Measurements from ENCODE around the gene LPGAT1. TPM values are rescaled to one million over a fixed set of nuclear protein-coding genes. Genes with fewer than 3 reads are reported as not detected.
A peak's percentile ranks its signal among the peaks of the same experiment; 100 is the strongest.

Gene LPGAT1
- total RNA-seq, 1 donor = 36.2 TPM

DNA sequence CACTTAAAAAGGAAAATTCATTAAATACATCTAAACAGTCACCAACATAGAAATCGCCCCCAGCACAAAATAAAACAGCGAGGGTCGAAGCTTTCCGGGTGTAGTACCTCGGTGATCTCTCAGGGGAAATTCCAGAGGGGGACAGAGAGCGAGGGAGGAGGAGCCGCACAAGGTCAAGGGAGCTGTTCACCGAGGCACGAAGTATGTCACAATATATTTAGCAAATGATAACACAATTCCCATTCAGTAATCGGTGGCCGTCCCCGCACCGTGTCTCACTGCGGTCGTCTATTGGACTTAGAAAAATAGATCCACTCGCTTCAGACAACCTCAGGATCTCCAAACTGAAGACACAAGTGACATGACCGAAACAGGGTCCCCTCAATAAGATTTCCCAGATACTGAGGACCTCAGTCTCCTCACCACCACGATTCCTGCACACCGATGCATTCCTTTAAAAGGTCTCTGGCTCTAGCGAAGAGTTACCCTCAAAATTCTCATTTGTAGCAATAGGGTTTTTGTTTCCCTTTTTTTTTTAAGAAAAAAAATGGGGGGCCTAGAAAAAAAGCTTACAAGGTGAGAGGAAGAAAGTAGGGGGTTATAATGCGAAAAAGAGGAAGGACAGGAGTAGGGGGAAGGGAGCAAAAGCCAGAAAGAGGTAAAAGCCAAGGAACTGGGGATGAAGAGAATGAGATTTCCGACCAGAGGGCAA, 1.1 kb downstream of the LPGAT1 start:
- TF ChIP-seq, protein P1, sequence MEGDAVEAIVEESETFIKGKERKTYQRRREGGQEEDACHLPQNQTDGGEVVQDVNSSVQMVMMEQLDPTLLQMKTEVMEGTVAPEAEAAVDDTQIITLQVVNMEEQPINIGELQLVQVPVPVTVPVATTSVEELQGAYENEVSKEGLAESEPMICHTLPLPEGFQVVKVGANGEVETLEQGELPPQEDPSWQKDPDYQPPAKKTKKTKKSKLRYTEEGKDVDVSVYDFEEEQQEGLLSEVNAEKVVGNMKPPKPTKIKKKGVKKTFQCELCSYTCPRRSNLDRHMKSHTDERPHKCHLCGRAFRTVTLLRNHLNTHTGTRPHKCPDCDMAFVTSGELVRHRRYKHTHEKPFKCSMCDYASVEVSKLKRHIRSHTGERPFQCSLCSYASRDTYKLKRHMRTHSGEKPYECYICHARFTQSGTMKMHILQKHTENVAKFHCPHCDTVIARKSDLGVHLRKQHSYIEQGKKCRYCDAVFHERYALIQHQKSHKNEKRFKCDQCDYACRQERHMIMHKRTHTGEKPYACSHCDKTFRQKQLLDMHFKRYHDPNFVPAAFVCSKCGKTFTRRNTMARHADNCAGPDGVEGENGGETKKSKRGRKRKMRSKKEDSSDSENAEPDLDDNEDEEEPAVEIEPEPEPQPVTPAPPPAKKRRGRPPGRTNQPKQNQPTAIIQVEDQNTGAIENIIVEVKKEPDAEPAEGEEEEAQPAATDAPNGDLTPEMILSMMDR (IDR thresholded peaks at IDR 0.05; ENCODE audit: insufficient read depth, low read length) = no peak
- peak overlapping the region; percentile 81 for H3K4me3 ChIP-seq (ENCODE audit: low read depth, low read length)
- peak; percentile 20 for DNase-seq (ENCODE audit: low read depth)

DNA sequence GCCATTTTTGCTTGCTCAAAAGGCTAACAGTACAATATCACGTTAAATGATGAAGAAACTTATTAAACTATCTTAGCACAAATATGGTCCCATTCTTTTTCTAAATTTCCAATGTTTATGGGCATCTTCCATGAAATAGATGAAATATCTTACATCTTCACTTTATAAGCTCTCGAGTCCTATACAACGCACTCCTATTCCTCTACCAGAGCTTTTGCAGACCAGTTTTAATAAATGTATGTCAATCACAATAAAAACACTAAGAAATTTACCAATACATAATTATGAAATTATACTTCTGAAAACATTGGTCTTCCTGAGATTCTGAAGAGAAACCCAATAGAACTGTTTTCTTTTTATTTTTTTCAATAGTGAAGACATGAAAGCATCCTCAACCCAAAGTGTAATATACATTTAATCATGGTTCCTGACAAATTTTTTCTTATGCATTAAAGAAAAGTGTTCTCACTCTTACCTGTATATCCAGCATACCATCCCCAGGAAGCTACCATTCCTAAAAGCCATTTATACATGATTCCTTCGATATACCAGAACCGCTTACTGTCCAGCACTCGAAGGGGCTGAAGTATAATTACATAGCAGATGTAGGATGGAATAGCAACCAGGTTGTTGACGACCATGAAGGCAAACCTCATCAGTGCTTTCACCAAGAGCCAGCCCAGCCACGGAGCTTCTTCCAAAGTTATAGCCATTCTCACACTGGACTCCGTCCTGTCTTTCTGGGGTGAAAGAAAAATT, 1.8 kb downstream of the LPGAT1 start:
- TF ChIP-seq, protein P1 (IDR thresholded peaks at IDR 0.05; ENCODE audit: insufficient read depth, low read length) = no peak
- peak overlapping the region; percentile 81 for H3K4me3 ChIP-seq (ENCODE audit: low read depth, low read length)
- DNase-seq (ENCODE audit: low read depth) = peak; percentile 22

DNA sequence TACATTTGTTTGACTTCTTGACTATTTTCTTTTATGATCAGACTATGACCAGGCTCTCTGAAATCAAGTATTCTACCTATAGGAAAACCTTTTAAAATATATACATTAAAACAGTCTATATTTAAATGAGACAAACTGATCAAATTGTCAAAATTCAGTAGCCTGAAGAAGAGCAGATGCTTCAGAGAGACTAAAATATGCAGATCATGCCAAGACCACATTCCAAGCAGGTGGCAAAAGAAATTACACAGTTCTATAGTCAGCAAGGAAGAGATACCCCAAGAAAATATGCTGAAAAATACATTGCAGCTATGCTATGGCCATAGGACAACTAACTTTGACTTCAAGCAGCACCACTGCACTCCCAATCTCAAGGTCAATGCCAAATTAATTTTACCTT, 3.5 kb downstream of the LPGAT1 start:
- TF ChIP-seq, protein P1 (IDR thresholded peaks at IDR 0.05; ENCODE audit: insufficient read depth, low read length) = no peak
- no peak overlapping the region for H3K4me3 ChIP-seq (ENCODE audit: low read depth, low read length)
- DNase-seq (ENCODE audit: low read depth) = no peak

DNA sequence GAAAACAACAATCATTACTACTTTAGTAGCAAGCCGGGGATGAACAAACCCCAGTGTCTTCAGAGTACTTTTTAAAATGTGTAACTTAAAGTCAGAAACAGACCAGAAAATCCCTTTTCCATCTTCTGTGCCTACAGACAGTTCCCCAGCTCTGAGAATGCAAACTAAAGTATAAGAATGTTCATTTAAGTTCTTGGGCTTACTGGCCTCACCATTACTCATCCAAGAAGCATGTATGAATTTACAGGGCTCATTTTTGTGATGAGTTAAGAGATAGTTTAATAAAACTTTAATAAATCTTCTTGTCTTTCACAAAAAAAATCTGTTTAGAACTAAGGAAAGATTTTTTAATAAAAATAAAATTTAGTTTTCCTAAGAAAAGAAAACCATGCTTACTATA, 4.6 kb downstream of the LPGAT1 start:
- TF ChIP-seq, protein P1 (IDR thresholded peaks at IDR 0.05; ENCODE audit: insufficient read depth, low read length) = no peak
- no peak overlapping the region for H3K4me3 ChIP-seq (ENCODE audit: low read depth, low read length)
- peak; percentile 62 for DNase-seq (ENCODE audit: low read depth)

DNA sequence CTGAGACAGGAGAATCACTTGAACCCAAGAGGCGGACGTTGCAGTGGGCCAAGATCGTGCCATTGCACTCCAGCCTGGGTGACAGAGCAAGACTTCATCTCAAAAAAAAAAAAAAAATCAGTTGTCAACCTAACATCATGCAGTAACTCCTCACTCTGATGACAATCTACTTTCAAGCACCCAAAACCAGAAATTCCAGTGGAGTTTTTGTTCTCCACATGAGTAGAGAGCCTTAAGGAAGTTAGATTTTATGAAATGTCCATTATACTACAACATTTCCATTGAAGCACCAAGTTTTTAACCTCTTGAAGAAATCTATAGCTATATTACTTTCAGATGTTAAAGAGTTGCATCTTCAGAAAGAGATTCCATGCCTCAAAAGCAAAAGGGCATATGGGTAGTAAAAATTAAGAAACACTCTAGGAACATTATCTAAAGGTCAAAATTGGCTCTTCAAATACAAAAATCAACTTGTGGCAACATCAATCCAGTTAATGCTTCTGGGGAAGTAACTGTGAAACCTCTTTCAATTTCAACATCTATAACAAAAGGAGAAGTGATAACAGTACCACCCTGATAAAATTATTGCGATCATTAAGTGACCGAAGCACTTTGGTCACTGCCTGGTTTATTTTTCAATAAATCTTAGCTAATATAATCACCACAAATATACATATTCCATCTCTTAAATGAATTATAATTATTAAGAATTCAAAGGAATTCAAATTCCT, 7.7 kb downstream of the LPGAT1 start:
- no peak for DNase-seq (ENCODE audit: low read depth)
- no peak overlapping the region for H3K4me3 ChIP-seq (ENCODE audit: low read depth, low read length)
- TF ChIP-seq, protein P1 (IDR thresholded peaks at IDR 0.05; ENCODE audit: insufficient read depth, low read length) = no peak

DNA sequence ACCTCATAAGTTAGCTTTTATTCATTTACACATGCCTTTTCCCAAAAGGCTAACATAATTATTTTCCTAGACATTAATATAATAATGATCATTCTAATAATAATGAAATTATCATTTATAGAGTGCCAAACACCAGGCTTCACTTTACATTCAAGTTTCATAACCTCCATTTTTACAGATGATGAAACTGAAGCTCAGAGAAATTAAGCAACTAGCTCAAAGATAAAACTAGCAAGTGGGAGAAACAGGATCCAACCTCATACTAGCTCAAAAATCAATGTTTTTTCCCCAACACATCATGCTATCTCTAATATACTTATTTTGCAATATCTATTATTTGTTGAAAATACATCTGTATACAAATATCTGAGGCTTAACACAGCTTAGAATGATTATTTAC, 14.0 kb downstream of the LPGAT1 start:
- TF ChIP-seq, protein P1 (IDR thresholded peaks at IDR 0.05; ENCODE audit: insufficient read depth, low read length) = no peak
- no peak for DNase-seq (ENCODE audit: low read depth)
- no peak overlapping the region for H3K4me3 ChIP-seq (ENCODE audit: low read depth, low read length)

Measured in fibroblast of the aortic adventitia (primary cell).